GM23338 (cell line): ENCODE measurements around the gene DENND4A. TPM values are rescaled to one million over a fixed set of nuclear protein-coding genes. Genes with fewer than 3 reads are reported as not detected.

ENCODE experiments used
- ATAC-seq: fragments of 200-7000 bp; cut with Tn5 transposase; 3 replicates; pipeline ENCODE4 v1.9.1; 2020
- DNase-seq: peaks from one replicate; pipeline ENCODE4 v3.0.0-alpha.2; 2015; ENCODE audit warnings: low spot score
- H2AFZ ChIP-seq: fragments of 200-600 bp; sonication (generic); 2 replicates; pipeline ENCODE4 v1.8.0; 2016; ENCODE audit warnings: antibody characterized with exemption, mild to moderate bottlenecking, moderate library complexity
- H3F3A ChIP-seq: fragments of 200-600 bp; sonication (generic); replicated peaks from 2 replicates; pipeline ENCODE4 v1.8.0; 2017; ENCODE audit warnings: antibody characterized with exemption, mixed run types, low read depth
- H3K27ac ChIP-seq: fragments of 200-600 bp; sonication (generic); 2 replicates; pipeline ENCODE4 v1.6.1; 2016; ENCODE audit warnings: low read depth
- H3K27me3 ChIP-seq: fragments of 200-600 bp; sonication (generic); 2 replicates; pipeline ENCODE4 v1.8.0; 2016; ENCODE audit warnings: mild to moderate bottlenecking, mixed run types, moderate library complexity; ENCODE audit not compliant: insufficient read depth
- H3K36me3 ChIP-seq: fragments of 200-600 bp; sonication (generic); 2 replicates; pipeline ENCODE4 v1.8.0; 2016; ENCODE audit warnings: mild to moderate bottlenecking; ENCODE audit not compliant: insufficient read depth
- H3K4me1 ChIP-seq: fragments of 200-600 bp; sonication (generic); 2 replicates; pipeline ENCODE4 v1.8.0; 2016; ENCODE audit warnings: mild to moderate bottlenecking, moderate library complexity; ENCODE audit not compliant: insufficient read depth
- H3K4me2 ChIP-seq: fragments of 200-600 bp; sonication (generic); 2 replicates; pipeline ENCODE4 v1.7.1; 2017; ENCODE audit warnings: mixed run types
- H3K4me3 ChIP-seq: fragments of 200-600 bp; sonication (generic); 2 replicates; pipeline ENCODE4 v1.6.1; 2016; ENCODE audit warnings: mixed run types
- H3K79me2 ChIP-seq: fragments of 200-600 bp; sonication (generic); replicated peaks from 2 replicates; pipeline ENCODE4 v1.8.0; 2017; ENCODE audit warnings: mild to moderate bottlenecking; ENCODE audit not compliant: insufficient read depth
- H3K9me2 ChIP-seq: fragments of 200-600 bp; sonication (generic); 2 replicates; pipeline ENCODE4 v1.8.0; 2017; ENCODE audit not compliant: insufficient read depth
- H4K20me1 ChIP-seq: fragments of 200-600 bp; sonication (generic); replicated peaks from 2 replicates; pipeline ENCODE4 v1.8.0; 2017; ENCODE audit warnings: mild to moderate bottlenecking; ENCODE audit not compliant: insufficient read depth
- H3K27ac Mint-ChIP-seq: 2 replicates; pipeline ENCODE4 v1.8.0; 2020; ENCODE audit warnings: inconsistent platforms, mild to moderate bottlenecking, moderate library complexity, mixed read lengths
- H3K27me3 Mint-ChIP-seq: 3 replicates; pipeline ENCODE4 v1.8.0; 2022; ENCODE audit warnings: low read depth, mild to moderate bottlenecking, moderate library complexity, mixed read lengths, inconsistent platforms; ENCODE audit not compliant: insufficient read depth, poor library complexity
- H3K36me3 Mint-ChIP-seq: 3 replicates; pipeline ENCODE4 v1.8.0; 2021; ENCODE audit warnings: low read depth, mild to moderate bottlenecking, inconsistent platforms, moderate library complexity, mixed read lengths
- H3K4me1 Mint-ChIP-seq: 3 replicates; pipeline ENCODE4 v1.8.0; 2020; ENCODE audit warnings: mild to moderate bottlenecking, inconsistent platforms, mixed read lengths
- H3K4me3 Mint-ChIP-seq: 3 replicates; pipeline ENCODE4 v1.8.0; 2021; ENCODE audit warnings: moderate library complexity, mild to moderate bottlenecking, inconsistent platforms, mixed read lengths
- H3K9me3 Mint-ChIP-seq: 3 replicates; pipeline ENCODE4 v1.8.0; 2020; ENCODE audit warnings: moderate library complexity, mild to moderate bottlenecking, inconsistent platforms, mixed read lengths
- CREB1 ChIP-seq: fragments of 250-450 bp; sonication (Bioruptor Pico); IDR thresholded peaks from 2 replicates; pipeline ENCODE4 v1.5.0; 2020; ENCODE audit warnings: low read depth, mild to moderate bottlenecking, moderate library complexity
- CTCF ChIP-seq, 2 experiments: fragments of 200-600 bp in 1 of 2; sonication (generic) in 1 of 2; conservative IDR thresholded peaks; 2 replicates each; pipeline versions ENCODE4 v1.5.1 to v1.6.1; 2016 to 2017; ENCODE audit warnings: antibody characterized with exemption in 2 of 2, low read depth in 2 of 2, mild to moderate bottlenecking in 2 of 2, moderate library complexity in 1 of 2
- EZH2phosphoT487 ChIP-seq: fragments of 200-600 bp; sonication (generic); IDR thresholded peaks from one replicate; pipeline ENCODE4 v1.8.1; 2018; ENCODE audit warnings: antibody characterized with exemption; ENCODE audit not compliant: unreplicated experiment
- JUNB ChIP-seq: IDR thresholded peaks from one replicate; pipeline ENCODE4 v1.6.1; 2016; ENCODE audit warnings: antibody characterized with exemption; ENCODE audit not compliant: unreplicated experiment
- NANOG ChIP-seq: IDR thresholded peaks from 2 replicates; pipeline ENCODE4 v1.6.1; 2016; ENCODE audit warnings: antibody characterized with exemption, borderline replicate concordance
- POLR2AphosphoS5 ChIP-seq: IDR thresholded peaks from 2 replicates; pipeline ENCODE4 v1.6.1; 2016; ENCODE audit warnings: antibody characterized with exemption, low read depth
- REST ChIP-seq: IDR thresholded peaks from one replicate; pipeline ENCODE4 v1.6.1; 2018; ENCODE audit warnings: antibody characterized with exemption; ENCODE audit not compliant: unreplicated experiment
- STAT1 ChIP-seq: IDR thresholded peaks from one replicate; pipeline ENCODE4 v1.6.1; 2016; ENCODE audit warnings: antibody characterized with exemption; ENCODE audit not compliant: unreplicated experiment
- ZNF114 ChIP-seq: fragments of 250-450 bp; sonication (Bioruptor Pico); IDR thresholded peaks from 2 replicates; pipeline ENCODE4 v1.5.0; 2020; ENCODE audit warnings: mild to moderate bottlenecking, moderate library complexity
- ZNF331 ChIP-seq: fragments of 250-450 bp; sonication (Bioruptor Pico); IDR thresholded peaks from 2 replicates; pipeline ENCODE4 v1.5.0; 2020; ENCODE audit warnings: low read depth, mild to moderate bottlenecking, moderate library complexity
- polyA plus RNA-seq: library from polyadenylated mRNA; unstranded; fragments of >200 nt; fragmentation: Nextera tagmentation; extraction: Ambion mirVana; gene quantifications from 2 replicates; pipeline ENCODE4 v1.2.1, GENCODE V29; 2016
- total RNA-seq: library from RNA; depleted of rRNA; stranded (reverse); fragments of >200 nt; shearing (Covaris generic); gene quantifications from 2 replicates; pipeline ENCODE4 v1.2.3, GENCODE V29; 2014

The DENND4A gene
- total and polyA plus RNA-seq, 2 experiments from 2014 or later, result 3.4 to 9.0 TPM

- TF ChIP-seq ZNF114 (CRISPR knock-in tag), result no peak
- TF ChIP-seq REST, result no peak
- TF ChIP-seq EZH2phosphoT487, result no peak
- TF ChIP-seq ZNF331 (CRISPR knock-in tag), result no peak
- TF ChIP-seq CREB1 (CRISPR knock-in tag), result no peak
These were observed 13.8 kb downstream of the DENND4A start (continued) for GRCh38 chr15:65778269-65778668.

- no peaks in the 10 kb centered on the region for H3K4me1 Mint-ChIP-seq
- H3K79me2 ChIP-seq, result no peaks in the 10 kb centered on the region
These were observed 14.2 kb downstream of the DENND4A start for GRCh38 chr15:65777843-65778242.

More at GRCh38 chr15:65777843-65778242, 14.2 kb downstream of the DENND4A start:
- no peak for DNase-seq
- no peaks in the 10 kb centered on the region for H4K20me1 ChIP-seq
- H3K4me3 Mint-ChIP-seq, result no peak overlapping the region
- no peaks in the 10 kb centered on the region for H3K36me3 Mint-ChIP-seq
- H3K9me2 ChIP-seq, result no peaks in the 10 kb centered on the region
- H3K4me1 ChIP-seq, result no peaks in the 10 kb centered on the region
- no peak overlapping the region for H3K27ac ChIP-seq
- H3K27me3 ChIP-seq, result no peaks in the 10 kb centered on the region
- no peaks in the 10 kb centered on the region for H3K27me3 Mint-ChIP-seq
- H3K4me2 ChIP-seq, result no peak overlapping the region
- H3K36me3 ChIP-seq, result no peaks in the 10 kb centered on the region
- H3K9me3 Mint-ChIP-seq, result no peaks in the 10 kb centered on the region
- H3K27ac Mint-ChIP-seq, result no peak overlapping the region
- H3F3A ChIP-seq, result no peaks in the 10 kb centered on the region
- no peak for ATAC-seq
- no peak overlapping the region for H2AFZ ChIP-seq
- no peak overlapping the region for H3K4me3 ChIP-seq
- TF ChIP-seq CTCF (conservative IDR thresholded peaks at IDR 0.05; ENCODE audit: low read depth in 2 of 2) (no peak), STAT1 (no peak), NANOG (no peak), POLR2AphosphoS5 (no peak), JUNB (no peak)
